G401.6 (cell line): ENCODE results near the gene SAMD4B.
"Not testable (repeated sequence)": the region's sequence is repeated elsewhere in the genome, so short reads cannot be mapped to it uniquely, and the experiment has no call there.

Experiments
- FAIRE-seq: peaks from 2 replicates; lab custom pipeline; 2012; peaks lifted over from hg19 to GRCh38; lab: Jason Lieb, UNC

Gene SAMD4B

GRCh38 chr19:39372047-39372802, 30.0 kb downstream of the SAMD4B start:
- no peak for FAIRE-seq

- no peak for FAIRE-seq
Observed at GRCh38 chr19:39372941-39373340, 30.7 kb downstream of the SAMD4B start.

- no peak for FAIRE-seq
Observed at GRCh38 chr19:39375929-39376328, 33.7 kb downstream of the SAMD4B start.

- no peak for FAIRE-seq
Observed at GRCh38 chr19:39377373-39378362, 35.4 kb downstream of the SAMD4B start.

GRCh38 chr19:39379366-39379765, 37.1 kb downstream of the SAMD4B start:
- FAIRE-seq, result not testable (repeated sequence)

- FAIRE-seq, result no peak
Observed at GRCh38 chr19:39379865-39380396, 37.7 kb downstream of the SAMD4B start.

GRCh38 chr19:39380521-39381502, 38.6 kb downstream of the SAMD4B start:
- no peak for FAIRE-seq

- no peak for FAIRE-seq
Observed at GRCh38 chr19:39381910-39382611, 39.8 kb downstream of the SAMD4B start.

GRCh38 chr19:39382991-39383828, 41.0 kb downstream of the SAMD4B start:
- no peak for FAIRE-seq

GRCh38 chr19:39384839-39385568, 42.8 kb downstream of the SAMD4B start:
- no peak for FAIRE-seq

- FAIRE-seq, result no peak
Observed at GRCh38 chr19:39385629-39386411, 43.6 kb downstream of the SAMD4B start.

GRCh38 chr19:39386557-39386956, 44.3 kb downstream of the SAMD4B start:
- no peak for FAIRE-seq

GRCh38 chr19:39388657-39389056, 46.4 kb downstream of the SAMD4B start:
- FAIRE-seq, result no peak

- no peak for FAIRE-seq
Observed at GRCh38 chr19:39389631-39390414, 47.6 kb downstream of the SAMD4B start.

- FAIRE-seq, result no peak
Observed at GRCh38 chr19:39390451-39390750, 48.2 kb downstream of the SAMD4B start.

- peak; percentile 99 for FAIRE-seq
Observed at GRCh38 chr19:39390751-39391437, 48.7 kb downstream of the SAMD4B start, which contains the start of the genes MED29 and PAF1. TSS of gene MED29 (plus strand) at chr19:39391378. CDS start at chr19:39391423, 45 bp downstream. TSS of gene PAF1 (minus strand) at chr19:39391106. CDS start at chr19:39390864, 242 bp downstream.
